ENCODE data around the gene SORBS1. TPM values are rescaled to one million over a fixed set of nuclear protein-coding genes. Genes with fewer than 3 reads are reported as not detected.

Gene SORBS1
- total RNA-seq, 2 experiments from 2014 or later: 0.57 to 3.1 TPM

- Histone ChIP-seq H3K9me3 (ENCODE audit: low read length) (no peaks in the 10 kb centered on the region), H3K79me2 (ENCODE audit: insufficient read depth, low read depth, low read length) (peaks cover 4% of the 10 kb centered on the region; the same call in 1 of the 2 replicates), H3K27ac (ENCODE audit: low read depth, low read length, poor library complexity, severe bottlenecking) (no peak overlapping the region), H4K20me1 (ENCODE audit: insufficient read depth, low read length) (peaks cover 9% of the 10 kb centered on the region; the same call in 1 of the 2 replicates), H2AFZ (ENCODE audit: low read length) (no peak overlapping the region), H3K4me2 (ENCODE audit: low read length) (no peak overlapping the region), H3K36me3 (ENCODE audit: insufficient read depth, low read length) (no peaks in the 10 kb centered on the region), H3K4me1 (ENCODE audit: insufficient read depth, low read length, poor library complexity, severe bottlenecking) (peaks cover 20% of the 10 kb centered on the region), H3K4me3 (ENCODE audit: low read depth, low read length, poor library complexity, severe bottlenecking) (no peak overlapping the region), H3K9me2 (ENCODE audit: insufficient read depth, low read length) (no peaks in the 10 kb centered on the region)
- DNase-seq (ENCODE audit: low spot score): no peak
- POLR2A ChIA-PET: interaction anchor here (0.6 to 2.6 kb wide), 2 partner anchors 9 to 184 kb away, joined by 3 to 8 read pairs; no protein-coding TSS in a partner anchor
- CTCF ChIA-PET (ENCODE audit: unreplicated experiment): interaction anchor here (1.6 to 2.6 kb wide), 2 partner anchors 39 to 77 kb away, joined by 6 to 10 read pairs; no protein-coding TSS in a partner anchor
- no TSS peak for BruUV-seq (replicated peaks)
- no peak for TF ChIP-seq EZH2phosphoT487 (IDR thresholded peaks at IDR 0.05; ENCODE audit: borderline replicate concordance, low read depth, low read length)
- TF ChIP-seq CTCF (conservative IDR thresholded peaks at IDR 0.05; ENCODE audit: low read length): no peak
- intact Hi-C loops (cut with micrococcal nuclease; ENCODE audit: unreplicated experiment): no loop called here
Measured at GRCh38 chr10:95285556-95285955, 275.6 kb downstream of the SORBS1 start.

GRCh38 chr10:95284807-95285206 lies 276.4 kb downstream of the SORBS1 start:
- DNase-seq (ENCODE audit: low spot score): peak; percentile 33
- peaks cover 16% of the 10 kb centered on the region for H3K4me1 ChIP-seq (ENCODE audit: insufficient read depth, low read length, poor library complexity, severe bottlenecking)
- TF ChIP-seq EZH2phosphoT487 (IDR thresholded peaks at IDR 0.05; ENCODE audit: borderline replicate concordance, low read depth, low read length) (no peak), CTCF (conservative IDR thresholded peaks at IDR 0.05; ENCODE audit: low read length) (peak; percentile 57)
- H3K9me3 ChIP-seq (ENCODE audit: low read length): no peaks in the 10 kb centered on the region
- peaks cover 7% of the 10 kb centered on the region; the same call in 1 of the 2 replicates for H4K20me1 ChIP-seq (ENCODE audit: insufficient read depth, low read length)
- H2AFZ ChIP-seq (ENCODE audit: low read length): no peak overlapping the region
- H3K9me2 ChIP-seq (ENCODE audit: insufficient read depth, low read length): no peaks in the 10 kb centered on the region
- ChIA-PET CTCF (ENCODE audit: unreplicated experiment) (interaction anchor here (1.6 to 2.6 kb wide), 2 partner anchors 38 to 78 kb away, joined by 6 to 10 read pairs; no protein-coding TSS in a partner anchor), POLR2A (interaction anchor here (0.6 to 2.6 kb wide), 2 partner anchors 10 to 185 kb away, joined by 3 to 8 read pairs; no protein-coding TSS in a partner anchor)
- no peak overlapping the region for H3K4me2 ChIP-seq (ENCODE audit: low read length)
- H3K4me3 ChIP-seq (ENCODE audit: low read depth, low read length, poor library complexity, severe bottlenecking): no peak overlapping the region
- H3K36me3 ChIP-seq (ENCODE audit: insufficient read depth, low read length): no peaks in the 10 kb centered on the region
- no peak overlapping the region for H3K27ac ChIP-seq (ENCODE audit: low read depth, low read length, poor library complexity, severe bottlenecking)
- intact Hi-C loops (cut with micrococcal nuclease; ENCODE audit: unreplicated experiment): no loop called here
- BruUV-seq (replicated peaks): no TSS peak
- H3K79me2 ChIP-seq (ENCODE audit: insufficient read depth, low read depth, low read length): peaks cover 4% of the 10 kb centered on the region; the same call in 1 of the 2 replicates

- no peak for DNase-seq (ENCODE audit: low spot score)
- ChIA-PET CTCF (ENCODE audit: unreplicated experiment) (no interaction called here), POLR2A (interaction anchor here (0.5 kb wide), 1 partner anchor 71 kb away, joined by 3 read pairs; no protein-coding TSS in a partner anchor)
- TF ChIP-seq CTCF (conservative IDR thresholded peaks at IDR 0.05; ENCODE audit: low read length) (no peak), EZH2phosphoT487 (IDR thresholded peaks at IDR 0.05; ENCODE audit: borderline replicate concordance, low read depth, low read length) (no peak)
- Histone ChIP-seq H3K4me2 (ENCODE audit: low read length) (no peak overlapping the region), H2AFZ (ENCODE audit: low read length) (no peak overlapping the region), H3K9me2 (ENCODE audit: insufficient read depth, low read length) (no peaks in the 10 kb centered on the region), H3K9me3 (ENCODE audit: low read length) (no peaks in the 10 kb centered on the region), H3K27ac (ENCODE audit: low read depth, low read length, poor library complexity, severe bottlenecking) (no peak overlapping the region), H3K79me2 (ENCODE audit: insufficient read depth, low read depth, low read length) (no peaks in the 10 kb centered on the region; the same call in 1 of the 2 replicates), H3K36me3 (ENCODE audit: insufficient read depth, low read length) (no peaks in the 10 kb centered on the region), H3K4me1 (ENCODE audit: insufficient read depth, low read length, poor library complexity, severe bottlenecking) (peaks cover 9% of the 10 kb centered on the region), H4K20me1 (ENCODE audit: insufficient read depth, low read length) (no peaks in the 10 kb centered on the region), H3K4me3 (ENCODE audit: low read depth, low read length, poor library complexity, severe bottlenecking) (no peak overlapping the region)
- intact Hi-C loops (cut with micrococcal nuclease; ENCODE audit: unreplicated experiment): no loop called here
- no TSS peak for BruUV-seq (replicated peaks)
Measured at GRCh38 chr10:95282107-95282506, 279.1 kb downstream of the SORBS1 start.
